NCI-H345 (cell line): ENCODE measurements around the gene LRSAM1.
A peak's percentile ranks its signal among the peaks of the same experiment; 100 is the strongest.

Experiments used
- DNase-seq: peaks from one replicate; lab custom pipeline; 2025; lab: John Stamatoyannopoulos, UW

The LRSAM1 gene

DNA sequence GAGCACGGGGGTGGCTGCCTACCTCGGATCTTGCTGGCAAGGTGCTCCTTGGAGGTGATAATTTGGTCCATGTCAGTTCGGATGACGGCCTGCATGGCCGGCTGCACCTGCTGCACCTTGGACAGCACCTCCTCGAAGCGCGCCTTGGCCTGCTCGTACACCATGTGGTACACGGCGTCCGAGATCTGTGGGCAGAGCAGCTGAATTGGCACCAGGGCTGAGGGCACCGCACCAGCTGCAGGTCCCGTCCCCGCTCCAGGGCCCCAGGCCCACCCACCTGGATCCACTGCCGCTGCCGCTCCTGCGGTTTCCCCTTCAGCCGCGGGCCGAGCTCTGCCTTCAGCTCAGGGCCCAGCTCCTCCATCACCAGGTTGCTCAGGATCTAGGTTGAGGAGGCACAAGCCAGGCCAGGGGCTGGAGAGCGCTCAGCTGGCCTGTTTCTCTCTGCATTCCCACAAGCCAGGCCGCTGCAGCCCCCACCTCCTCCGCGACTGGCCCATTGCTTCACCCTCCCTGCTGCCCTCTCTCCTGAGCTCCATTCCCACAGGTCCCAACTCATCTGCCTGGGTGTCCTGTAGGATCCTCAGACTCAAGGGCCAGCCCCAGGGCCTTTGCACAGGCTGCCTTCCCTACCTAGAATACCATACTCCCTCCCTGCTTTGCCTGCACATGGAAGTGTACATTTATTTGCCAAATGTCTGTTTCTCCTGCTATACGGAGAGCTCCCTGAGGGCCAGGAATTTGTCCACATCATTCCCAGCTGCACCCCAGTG is 65.7 kb downstream of the LRSAM1 start:
- no peak for DNase-seq

DNA sequence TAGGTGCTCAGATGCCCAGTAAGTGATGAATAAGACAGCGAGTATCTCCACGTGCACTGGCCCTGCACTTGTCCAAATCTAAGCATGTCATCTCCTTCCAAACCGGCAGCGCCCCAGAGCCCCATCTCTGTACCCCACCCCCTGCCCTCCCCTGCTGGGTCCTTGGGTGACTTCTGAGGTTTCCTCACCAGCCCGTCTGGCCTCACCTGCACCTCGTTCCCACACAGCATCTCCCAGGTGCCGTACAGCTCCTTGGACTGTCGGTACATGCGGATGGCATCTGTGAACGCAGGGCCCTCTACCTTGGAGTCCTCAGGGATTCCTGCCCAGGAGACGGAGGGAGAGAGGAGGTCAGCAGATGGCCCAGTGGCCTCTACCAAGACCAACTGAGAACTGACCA is 66.3 kb downstream of the LRSAM1 start:
- DNase-seq, result no peak

DNA sequence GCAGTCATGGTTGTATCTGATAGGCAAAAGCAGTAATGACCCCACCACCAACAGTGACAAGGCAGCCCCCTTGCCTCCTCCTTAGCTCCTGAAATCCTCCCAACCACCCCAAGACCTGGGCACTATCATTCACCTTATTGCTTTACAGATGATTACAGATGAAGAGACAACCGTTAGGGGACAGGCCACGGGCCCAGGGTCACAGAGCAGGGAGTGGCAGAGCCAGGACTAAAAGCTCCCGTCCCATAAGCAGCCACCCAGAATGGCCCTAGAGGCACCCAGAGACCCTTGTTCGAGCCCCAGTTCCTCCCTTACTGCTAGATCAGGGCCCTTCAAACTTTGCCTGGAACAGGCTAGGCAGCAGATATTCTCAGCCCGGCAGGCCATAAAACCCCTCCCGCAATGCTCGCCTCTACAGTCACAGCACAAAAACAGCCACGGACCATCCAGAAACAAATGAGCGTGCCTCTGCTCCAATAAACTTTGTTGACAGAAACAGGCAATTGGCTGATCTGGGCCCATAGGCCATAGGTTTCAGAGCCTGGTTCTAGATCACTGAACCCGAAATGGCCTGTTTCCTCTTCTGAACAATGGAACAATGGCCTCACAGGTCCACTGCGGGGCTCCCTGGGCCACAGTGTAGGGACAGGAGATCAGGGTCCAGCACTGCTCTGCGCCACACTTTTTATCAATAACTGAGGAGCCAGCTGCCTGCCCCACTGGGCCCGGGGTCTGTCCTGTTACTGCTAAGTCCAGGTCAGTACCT is 67.0 kb downstream of the LRSAM1 start:
- no peak for DNase-seq

DNA sequence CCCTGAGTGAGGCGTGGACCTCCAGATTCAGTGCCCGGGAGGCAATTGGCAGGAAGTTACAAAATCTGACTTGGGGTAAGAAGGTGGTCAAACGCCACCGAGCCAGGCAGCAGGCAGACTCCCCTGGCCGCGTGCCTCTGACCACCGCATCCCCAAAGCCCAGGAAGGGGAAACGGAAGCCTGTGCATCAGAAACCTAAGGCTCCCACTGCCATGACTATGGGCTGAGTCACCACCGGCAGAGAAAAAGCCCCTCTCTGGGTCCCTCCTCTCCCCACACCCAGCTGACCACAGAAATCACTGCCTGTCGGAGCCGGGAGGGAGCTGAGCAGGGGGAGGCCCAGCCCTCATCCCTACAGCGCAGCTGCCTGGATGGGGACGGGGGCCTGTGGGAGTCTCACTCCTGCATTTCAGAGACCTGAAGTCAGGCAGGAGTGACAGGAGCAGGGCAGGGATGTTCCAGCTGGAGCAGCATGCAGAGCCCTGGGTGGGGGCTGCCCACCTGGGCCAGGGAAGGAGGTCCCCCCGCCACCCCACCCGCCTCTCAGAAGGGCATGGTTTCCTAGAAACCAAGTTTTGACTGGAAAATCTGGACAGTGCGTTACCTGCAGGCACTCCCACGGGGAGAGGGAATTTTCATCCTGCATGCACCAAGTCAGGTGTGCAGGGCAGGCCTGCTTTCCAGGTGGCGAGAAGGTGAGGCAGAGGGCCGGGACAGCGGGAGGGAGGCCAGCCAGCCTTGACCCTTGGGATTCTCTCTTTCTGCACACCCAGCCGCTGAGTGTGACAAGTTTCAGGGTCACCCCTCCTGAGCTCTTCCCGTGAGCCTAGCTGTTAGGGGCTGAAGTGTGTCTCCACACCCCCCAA is 68.2 kb downstream of the LRSAM1 start:
- DNase-seq, result no peak

DNA sequence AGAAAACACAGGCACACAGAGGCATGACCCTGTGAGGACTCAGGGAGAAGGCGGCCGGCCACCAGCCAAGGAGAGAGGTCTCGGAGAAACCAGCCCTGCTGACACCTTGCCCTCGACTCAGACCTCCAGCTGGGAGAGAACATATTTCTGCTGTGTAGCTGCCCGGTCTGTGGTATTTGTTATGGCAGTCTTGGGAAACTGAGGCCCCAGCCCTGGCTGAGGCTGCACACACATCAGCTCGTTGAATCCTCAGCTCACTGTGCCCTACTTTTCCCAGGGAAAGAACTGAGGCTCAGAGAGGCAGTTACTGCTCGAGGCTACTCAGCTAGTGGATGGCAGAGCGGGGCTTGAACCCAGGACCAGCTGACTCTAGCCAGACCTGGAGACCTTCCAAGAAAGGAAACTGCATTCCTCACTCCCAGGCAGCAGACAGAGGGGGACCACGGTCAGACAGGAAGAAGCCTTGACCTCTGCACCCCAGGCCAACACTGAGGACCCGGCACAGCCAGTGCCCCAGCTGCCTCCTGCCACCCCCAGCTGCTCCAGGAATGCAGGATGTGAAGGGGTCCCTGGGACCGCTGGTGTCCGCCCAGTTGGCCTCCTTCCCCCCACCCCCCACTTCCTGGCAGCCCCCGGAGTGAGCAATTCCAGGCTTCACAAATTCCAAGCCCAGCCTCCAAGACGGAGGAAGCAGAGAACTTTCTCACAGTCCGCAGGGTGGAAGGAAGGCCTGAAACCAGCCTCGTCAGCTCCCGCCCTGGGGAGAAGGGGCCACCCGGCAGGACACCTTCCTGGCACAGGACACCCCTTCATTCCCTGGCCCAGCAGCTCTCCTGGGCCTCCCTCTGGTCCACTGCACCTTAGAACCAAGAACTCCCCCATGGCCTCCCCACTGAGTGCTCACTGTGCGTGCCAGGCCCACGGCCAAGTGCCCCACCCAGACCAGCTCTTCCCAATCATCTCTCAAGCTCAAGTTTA is 69.9 kb downstream of the LRSAM1 start:
- DNase-seq, result no peak

DNA sequence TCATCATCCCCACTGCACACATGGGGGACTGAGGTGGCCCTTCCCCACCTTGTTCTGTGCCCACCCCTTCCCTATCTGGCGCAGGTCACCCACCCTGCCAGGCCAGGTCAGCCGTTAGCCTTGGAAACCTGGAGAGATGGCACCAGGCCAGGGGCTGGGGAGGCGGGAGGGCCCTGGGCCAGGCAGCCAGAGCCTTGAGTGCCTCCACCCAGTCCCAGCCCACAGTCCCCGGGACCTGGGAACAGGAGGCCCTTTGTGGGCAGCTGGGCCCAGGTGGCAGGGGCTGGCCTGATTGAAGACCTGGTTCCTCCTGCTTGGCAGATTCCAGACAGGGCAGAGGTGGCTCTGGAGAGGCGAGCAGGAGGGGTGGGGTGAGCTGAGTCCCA is 70.6 kb downstream of the LRSAM1 start:
- no peak for DNase-seq

DNA sequence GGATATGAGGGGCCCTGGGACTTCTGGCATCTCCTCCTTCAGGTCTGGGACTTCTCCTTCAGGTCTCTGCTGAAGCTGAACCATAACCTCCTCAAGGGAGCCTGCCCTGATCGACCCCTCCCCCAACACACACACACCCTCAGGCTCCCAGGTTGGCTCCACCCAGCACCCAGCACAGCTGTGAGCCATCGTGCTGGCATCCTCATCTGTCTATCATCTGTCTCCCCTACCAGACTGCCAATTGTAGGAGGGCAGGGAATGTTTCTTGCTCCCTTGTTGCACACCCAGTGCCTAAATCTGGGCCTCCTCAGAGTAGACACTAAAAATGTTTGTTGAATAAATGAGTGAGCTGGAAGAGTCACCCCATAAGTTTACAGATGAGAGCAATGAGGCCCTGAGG is 71.4 kb downstream of the LRSAM1 start:
- no peak for DNase-seq

DNA sequence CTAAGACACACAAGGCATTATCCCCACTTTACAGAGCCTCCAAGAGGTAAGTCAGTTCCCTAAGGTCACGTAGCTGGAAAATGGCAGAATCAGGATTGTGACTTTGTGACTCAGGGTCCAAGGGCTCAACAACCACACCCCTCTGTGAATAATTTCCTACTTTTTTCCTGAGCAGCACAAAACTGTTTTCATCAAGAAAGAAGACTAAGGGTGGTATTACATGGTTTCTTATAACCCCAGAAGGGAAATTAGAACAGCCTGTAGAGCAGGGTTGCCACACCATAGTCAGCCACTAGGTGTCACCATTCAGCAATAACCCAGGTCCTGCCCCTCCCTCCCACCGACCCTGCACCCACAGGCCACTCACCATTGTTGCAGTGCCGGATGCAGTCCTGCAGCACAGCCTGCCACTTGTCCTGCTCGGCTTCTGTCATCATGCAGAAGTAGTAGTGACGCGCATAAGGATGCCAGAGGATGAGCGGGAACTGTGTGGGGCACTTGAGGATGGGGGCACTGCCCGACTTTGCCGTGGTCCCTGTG is 72.1 kb downstream of the LRSAM1 start:
- no peak for DNase-seq

DNA sequence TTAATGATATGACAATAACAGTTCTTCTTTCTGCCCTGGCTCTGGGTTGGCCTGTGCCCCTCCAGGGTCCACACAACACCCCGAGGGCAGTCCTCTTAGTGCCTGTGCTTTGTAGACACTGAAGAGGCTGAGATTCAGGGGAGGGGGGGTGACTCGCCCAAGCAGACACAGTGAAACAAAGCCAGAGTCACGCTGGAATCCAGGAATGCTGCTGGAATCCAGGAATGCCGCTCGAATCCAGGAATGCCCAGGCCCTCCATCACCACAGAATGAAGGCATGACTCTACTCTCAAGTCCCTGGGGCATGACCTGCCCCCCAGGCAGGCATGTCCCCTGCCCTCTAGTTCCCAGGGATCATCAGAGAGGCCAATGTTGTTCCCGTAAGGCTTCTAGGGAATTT is 73.1 kb downstream of the LRSAM1 start:
- no peak for DNase-seq

DNA sequence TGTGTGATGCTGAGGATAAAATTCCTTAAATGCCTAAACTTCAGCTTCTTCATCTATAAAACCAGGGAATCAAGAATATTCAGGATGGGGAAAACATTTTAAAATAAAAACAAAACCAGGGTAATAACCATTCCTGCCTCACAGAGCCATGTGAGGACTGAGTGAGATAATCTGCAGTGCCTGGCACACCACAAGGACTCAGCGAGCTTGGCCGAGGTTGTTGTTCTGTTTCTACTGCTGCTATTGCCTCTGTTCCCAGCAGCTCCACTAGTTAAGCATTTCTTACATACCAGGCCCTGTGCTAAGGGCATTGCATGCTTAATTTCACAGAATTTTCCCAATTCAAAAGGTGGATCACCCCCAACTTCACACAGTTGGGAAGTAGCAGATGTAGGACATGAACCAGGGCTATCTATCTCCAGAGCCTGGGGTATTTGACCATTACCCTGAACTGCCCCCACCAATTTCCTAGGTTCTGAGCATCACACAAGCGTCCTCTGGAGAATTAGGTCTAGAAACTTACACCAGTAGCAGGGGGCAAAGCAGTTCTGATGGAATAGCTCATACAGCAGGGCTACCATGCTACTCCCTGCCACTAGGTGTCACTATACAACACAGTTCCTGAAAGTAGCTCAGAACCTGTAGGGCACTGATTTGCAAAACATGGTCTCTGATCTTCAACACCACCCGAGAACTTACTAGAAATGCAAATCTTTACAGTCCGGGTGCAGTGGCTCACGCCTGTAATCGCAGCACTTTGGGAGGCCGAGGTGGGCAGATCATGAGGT is 74.3 kb downstream of the LRSAM1 start:
- DNase-seq, result no peak

DNA sequence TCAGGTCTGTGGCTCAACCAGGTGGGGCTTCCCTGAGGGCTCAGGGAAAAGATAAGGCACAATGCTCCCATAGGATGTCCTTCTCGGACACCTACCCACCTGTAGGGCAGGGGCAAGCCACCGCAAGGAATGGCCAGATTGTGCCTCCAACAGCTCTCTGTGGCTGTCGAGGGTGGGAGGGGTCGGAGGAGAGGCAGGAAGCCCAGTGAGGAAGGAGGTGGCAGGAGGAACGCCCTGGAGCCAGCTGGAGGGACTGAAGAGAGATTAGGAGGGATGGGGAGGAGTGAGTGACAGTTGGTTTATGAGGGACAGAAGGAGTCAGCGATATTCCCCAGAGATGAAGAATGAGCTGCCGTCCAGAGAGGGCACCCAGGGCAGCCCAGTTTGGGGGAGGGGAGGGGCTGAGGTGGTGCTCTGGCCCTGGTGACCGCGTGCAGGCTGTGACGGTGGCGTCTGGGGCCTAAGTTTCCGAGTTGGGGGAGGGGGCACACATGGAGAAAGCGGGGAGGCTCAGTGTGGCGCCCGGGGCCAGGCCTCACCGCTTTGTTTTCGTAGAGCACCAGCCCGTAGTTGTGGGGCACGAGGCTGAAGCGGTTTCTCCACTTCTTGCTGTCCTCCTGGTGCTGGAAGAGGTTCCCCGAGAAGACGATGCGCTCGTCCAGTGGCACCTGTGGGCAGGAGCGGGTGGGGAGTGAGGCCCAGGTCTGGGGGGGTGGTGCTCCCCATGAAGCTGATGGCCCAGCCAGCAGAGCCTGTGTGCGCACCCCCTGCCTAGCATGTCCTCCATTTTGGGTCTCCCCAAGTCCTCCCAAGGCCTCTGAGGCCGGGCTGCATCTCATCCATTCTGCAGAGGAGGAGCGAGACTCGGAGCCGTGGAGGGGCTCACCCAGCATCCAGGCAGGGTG is 75.6 kb downstream of the LRSAM1 start:
- DNase-seq, result no peak

DNA sequence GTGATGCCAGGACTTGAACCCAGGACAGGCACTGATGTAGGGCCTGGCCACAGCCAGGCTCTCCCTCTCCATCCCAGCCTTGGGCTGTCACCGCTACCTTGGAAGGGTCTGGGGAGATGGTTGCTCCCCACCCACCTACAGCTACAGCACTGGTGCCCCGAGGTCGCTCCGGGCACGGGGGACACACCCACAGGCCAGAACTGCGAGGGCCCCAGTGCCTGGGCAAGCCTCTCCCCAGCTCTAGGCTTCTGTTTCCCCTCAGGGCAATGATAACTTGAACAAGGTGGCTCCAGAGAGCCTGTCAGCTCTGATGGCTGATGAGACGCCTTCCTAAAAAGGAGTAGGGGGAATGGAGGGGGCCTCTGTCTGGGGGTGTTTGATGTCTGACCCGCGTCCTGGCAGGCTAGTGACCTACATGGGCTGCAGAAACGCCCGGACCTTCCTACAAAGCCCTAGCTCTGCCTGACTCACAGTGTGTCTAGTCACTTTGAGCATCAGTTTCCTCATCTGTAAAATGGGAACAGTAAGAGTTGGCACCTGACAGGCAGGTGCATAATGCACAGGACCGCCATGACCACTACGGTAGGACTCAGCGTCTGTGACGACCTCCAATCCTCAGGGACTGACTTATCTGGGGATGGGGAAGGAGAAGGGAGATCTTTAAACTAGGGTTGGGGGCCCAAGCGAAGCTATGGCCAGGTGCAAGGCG is 76.4 kb downstream of the LRSAM1 start:
- DNase-seq, result no peak

DNA sequence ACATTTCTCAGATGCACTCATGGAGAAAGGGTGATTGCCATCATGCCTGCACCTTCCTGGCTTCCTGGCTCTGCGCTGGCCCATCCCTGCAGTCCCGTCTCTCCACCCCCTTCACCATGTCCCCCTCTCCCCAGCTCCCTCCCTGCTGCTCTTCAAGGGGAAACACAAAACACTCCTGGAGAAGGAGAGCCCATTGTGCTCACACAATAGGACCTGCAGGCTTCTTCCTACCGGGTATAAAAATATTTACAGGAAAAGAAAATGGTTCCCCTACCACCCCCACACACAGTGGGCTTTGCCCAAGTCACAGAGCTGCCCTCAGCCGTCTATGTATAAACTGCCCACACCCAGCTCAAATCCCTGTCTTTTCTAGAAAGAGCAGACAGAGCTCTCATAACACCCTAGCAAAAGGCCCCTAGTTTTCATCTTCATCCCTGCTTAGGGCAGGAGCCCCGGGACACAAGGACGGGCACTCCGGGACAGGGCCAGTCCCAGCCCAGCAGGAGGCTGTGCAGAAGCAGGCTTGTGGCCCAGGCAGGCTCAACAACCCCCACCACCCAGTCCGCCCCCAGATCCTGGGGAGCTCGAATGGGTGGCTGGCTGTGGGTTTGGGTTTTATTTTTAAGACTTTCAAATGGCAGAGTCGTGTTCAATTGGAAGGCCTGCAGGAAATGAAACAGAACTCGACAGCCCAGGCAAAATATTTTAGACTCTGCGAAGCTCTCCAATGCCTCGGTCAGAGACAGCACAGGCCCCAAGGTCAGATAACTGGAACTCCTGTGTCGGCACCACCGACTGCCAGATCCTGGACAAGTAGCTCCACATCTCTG is 77.3 kb downstream of the LRSAM1 start:
- peak; percentile 17 for DNase-seq

DNA sequence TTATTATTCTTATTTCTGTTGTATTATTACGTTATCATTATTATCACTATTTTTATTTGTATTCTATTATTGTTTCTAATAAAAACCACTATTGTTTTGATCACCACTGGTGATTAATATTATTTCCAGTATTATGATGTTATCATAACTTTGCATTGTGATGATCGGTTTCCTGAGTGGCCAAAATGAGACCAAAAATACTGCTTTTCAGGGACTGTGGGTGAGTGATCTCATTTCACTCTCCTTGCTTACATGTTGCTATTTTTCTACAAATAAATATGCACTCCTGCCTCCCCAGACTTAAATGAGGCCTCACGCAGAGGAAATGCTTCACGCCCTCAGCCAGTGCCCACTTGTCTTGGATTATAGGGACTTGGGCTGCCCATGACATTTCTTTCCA is 78.4 kb downstream of the LRSAM1 start:
- DNase-seq, result no peak

DNA sequence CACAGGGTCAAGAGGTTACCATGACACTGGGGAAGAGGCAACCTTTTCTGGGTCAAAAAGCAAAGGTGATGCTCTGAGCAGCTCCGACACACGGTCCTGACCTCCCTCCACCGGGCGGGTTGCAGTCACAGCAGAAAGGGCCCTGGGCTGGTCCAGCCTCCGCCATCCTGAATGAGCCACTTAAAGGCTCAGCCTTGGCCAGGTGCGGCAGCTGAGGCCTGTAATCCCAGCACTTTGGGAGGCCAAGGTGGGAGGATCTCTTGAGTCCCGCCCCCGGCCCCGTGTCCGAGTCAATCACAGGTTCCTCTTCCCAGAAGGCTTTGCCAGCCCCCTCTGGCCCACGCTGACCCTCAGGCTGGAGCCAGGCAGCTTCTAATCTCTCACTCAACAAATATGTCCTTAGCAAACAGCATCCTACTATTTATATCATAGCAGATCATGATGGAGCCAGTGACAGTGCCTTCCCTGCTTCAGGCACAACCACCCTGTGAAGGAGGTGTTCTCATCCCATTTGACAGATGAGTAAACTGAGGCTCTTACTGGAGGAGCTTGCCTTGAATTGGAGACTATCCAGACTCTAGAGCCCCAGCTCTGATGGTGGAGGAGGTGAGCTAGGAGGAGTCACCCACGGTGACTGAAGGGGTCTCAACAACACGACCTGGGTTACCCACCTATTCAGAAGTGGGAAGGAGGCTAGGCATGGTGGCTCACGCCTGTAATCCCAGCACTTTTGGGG is 79.1 kb downstream of the LRSAM1 start:
- DNase-seq, result no peak

DNA sequence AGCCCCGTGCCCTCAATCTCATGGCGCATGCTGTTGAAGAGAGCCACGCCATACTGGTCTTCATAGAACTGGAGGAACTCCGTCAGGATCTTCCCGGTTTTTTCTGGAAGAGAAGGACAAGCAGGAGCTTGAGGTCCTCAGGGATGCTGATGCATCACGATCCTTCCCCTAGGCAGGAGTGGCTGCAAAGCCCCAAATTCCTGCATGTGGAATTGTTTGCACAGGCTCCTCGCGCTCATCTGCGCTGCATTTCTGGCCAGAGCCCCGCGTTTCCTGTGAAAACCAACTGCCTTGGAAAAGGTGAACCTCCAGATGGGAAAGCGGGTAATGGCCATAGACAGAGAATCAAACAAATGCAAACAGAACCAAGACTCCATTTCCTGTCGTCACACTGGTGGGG is 80.4 kb downstream of the LRSAM1 start:
- DNase-seq, result no peak
